Keratinocyte (primary cell): Measurements from ENCODE around the gene TTC32.

Experiments used
- CTCF ChIP-seq, 3 experiments: IDR thresholded peaks in 1 of 3; conservative IDR thresholded peaks in 1 of 3; optimal IDR thresholded peaks in 1 of 3; 2 replicates in 2 of 3; 3 replicates in 1 of 3; pipeline versions ENCODE3 to v1.5.1; 2011; ENCODE audit warnings: low read length in 3 of 3, mild to moderate bottlenecking in 3 of 3, moderate library complexity in 2 of 3, control low read depth in 1 of 3, inconsistent platforms in 1 of 3; ENCODE audit not compliant: insufficient read depth in 2 of 3; ENCODE audit errors: extremely low read depth in 1 of 3
- EZH2 ChIP-seq: IDR thresholded peaks from one replicate; pipeline ENCODE4 v1.6.1; 2012; ENCODE audit warnings: inconsistent platforms, mild to moderate bottlenecking, low read length, moderate library complexity

GRCh38 chr2:19848952-19849351 is 52.8 kb downstream of the TTC32 start:
- TF ChIP-seq CTCF (optimal IDR thresholded peaks at IDR 0.05 in 1 of 3, IDR thresholded peaks at IDR 0.05 in 1 of 3, conservative IDR thresholded peaks at IDR 0.05 in 1 of 3; ENCODE audit: extremely low read depth in 1 of 3, insufficient read depth in 2 of 3, low read length in 3 of 3) (no peak), EZH2 (no peak)
